ENCODE data around the gene TNFAIP8.
A peak's percentile ranks its signal among the peaks of the same experiment; 100 is the strongest.

The TNFAIP8 gene

DNA sequence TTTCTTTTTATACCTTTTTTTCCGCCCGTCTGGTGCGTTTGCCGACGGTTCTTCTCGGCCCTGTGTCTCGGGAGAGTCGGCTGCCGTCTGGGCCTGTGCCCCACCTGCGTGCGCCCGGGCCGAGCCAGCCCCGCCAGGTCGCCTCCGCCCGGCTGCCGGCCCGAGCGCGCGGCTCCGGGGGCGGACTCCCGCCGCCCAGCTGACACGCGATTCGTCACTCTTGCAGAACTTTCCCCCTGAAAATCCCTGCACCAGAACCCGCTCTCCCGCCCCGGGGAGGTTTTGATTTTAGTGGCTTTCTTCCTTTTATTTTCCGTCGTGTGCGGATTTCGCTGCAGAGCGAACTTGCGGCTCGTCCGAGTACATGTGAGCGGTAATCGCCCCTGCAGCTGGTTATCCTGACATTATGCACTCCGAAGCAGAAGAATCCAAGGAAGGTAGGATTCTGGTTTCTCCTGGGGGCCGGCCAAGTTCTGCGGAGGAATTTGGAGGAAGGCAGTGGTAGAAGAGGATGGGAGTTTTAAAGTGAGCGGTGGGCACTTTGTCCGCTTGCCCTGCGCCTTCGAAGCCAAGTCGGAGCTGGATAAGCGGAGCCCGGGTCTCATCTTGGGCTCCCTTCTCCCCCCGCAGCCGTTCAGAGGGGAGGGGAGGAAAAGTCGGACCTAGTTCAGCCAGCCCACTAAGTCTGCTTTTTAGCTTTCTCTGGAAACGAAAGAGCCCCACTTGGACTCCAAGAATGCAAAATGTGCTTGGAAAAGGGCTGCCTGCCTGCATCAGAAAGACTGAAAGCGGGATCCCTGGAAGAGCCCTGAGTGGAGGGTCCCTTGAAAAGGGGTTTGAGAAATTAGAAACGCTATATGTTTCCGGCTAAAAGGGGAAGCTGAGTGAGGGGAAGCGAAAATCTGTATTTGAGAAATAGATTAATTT, at the start of gene TNFAIP8:
TNFAIP8 (plus strand) TSS at position 335 of the 927 bp plus-strand sequence; CDS start at position 407, 72 bp downstream.
- DNase-seq (ENCODE audit: low read depth in 3 of 3): peak; percentile 72

DNA sequence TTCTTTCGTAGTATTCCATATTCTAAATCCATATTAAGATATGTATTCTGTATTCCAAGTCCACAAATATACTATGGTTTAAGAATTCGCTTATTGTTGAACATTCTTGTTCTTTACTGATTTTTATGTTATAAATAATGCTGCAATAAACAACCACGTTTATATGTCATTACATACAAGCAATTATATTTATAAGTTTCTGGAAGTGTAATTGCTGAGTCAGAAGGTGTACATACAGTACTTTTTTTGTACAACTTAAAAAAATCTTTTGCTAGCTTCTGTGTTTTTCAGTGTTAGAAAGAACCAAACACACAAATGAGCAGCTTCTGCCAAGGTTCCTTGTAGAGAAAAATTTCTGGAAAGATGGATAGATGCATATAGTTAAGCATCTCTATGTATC, 48.6 kb upstream of the TNFAIP8 start:
- no peak for DNase-seq (ENCODE audit: low read depth in 3 of 3)

DNA sequence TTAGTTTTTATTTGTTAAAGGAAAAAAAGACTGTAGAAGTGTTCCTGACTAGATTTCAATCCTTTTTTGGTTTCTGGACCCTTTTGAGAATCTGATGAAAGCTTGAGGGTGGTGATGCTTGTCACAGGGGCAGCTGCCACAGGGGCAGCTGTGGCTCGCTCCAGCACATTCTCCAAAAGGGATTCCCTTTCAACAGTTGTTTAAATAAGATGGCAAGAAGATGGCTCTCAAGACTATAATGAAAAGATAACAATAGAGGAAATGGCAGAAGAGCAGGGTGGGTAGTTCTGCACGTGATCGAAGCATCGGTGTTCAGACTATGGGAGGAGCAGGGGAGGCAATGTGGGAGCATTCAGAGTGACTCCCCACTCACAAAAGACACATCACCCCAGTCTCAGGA, 46.5 kb upstream of the TNFAIP8 start:
- no peak for DNase-seq (ENCODE audit: low read depth in 3 of 3)

DNA sequence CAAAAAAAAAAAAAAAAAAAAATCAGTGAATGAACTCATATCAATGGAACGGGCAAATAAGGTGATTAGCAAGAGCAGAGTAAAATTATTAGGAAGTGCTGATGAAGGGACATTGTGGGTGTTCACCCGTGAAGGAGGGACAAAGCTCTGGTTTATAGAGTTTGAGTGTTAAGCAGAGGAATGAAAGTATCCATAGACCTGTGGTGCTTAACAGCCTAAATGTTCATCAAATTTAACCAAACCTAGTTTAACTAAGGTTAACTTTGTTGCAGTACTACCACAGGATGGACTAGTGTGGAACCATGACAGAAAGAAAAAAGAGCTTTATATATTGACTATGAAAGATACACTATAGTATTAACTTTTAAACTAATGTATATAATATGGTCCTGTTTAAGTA, 44.1 kb upstream of the TNFAIP8 start:
- DNase-seq (ENCODE audit: low read depth in 3 of 3): no peak

DNA sequence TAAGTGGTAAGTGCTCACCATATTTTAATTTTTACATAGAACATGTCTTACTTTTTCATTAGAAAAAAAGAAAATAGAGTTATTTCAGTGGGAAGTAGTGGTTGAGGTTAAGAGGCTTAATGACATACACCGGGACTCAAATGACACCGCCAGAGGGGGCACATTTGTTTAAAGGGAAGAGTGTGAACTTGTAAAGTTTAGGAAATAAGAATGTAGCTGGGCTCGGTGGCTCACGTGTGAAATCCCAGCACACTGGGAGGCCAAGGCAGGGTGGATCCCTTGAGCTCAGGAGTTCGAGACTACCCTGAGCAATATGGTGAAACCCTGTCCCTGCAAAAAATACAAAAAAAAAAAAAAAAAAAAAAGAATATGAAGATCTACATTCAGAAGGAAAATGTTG, 43.4 kb upstream of the TNFAIP8 start:
- no peak for DNase-seq (ENCODE audit: low read depth in 3 of 3)

DNA sequence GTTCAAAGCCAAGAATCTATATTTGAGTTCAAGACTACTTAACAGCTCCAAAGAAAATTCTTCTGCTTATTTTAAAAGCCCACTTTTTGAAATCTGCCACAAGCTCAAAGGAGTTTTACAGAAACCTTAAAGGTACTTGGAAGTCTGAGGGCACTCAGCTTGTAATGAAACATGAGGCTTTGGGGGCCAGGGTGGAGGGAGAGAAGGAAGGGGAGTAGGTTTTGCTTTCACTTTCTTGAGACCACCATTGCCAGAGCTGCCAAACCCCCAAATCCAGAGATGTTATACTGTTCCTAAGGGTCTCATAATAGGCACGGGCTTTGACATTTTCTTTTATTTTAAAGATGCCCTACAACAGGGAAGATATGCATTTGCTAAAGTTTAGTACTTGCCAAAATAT, 42.6 kb upstream of the TNFAIP8 start:
- no peak for DNase-seq (ENCODE audit: low read depth in 3 of 3)

DNA sequence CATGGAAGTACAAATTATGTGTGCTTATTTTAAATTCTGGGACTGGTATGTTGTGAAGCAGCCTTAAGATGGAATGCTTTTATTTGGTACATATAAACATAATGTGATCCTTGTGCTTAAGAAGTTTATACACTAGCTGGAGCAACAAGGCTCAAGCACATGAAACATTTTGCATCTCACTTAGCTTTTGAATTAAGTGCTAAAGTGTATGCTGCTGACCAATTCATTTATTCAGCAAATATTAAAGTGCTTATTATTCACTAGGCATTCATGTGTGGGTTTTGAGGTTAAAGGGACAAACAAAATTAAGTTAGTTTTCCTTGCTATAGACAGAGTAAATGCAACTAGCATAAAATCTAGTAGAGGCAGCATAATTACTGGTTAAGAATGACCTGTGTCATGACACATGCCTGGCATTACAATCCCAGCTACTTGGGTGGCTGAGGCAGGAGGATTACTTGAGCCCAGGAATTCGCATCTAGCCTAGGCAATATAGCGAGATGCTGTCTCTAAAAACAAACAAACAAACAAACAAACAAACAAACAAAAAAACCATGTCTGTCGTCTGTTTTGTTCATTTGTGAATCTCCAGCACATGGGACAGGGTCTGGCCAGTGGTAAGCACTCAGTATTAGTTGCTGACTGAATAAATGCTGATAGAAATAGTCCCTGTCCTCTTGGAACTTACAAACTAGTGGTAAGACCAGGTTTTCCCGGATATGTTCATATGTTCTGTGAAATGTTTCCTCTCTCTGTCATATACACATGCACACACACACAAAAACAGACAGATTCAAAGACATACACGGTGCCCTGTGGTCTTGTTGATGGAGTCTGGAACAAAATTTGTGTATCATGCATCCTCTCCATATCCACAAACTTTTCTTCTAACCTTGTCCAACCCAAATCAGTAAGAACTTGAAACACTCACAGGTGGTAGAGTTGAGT, 41.9 kb upstream of the TNFAIP8 start:
- no peak for DNase-seq (ENCODE audit: low read depth in 3 of 3)

DNA sequence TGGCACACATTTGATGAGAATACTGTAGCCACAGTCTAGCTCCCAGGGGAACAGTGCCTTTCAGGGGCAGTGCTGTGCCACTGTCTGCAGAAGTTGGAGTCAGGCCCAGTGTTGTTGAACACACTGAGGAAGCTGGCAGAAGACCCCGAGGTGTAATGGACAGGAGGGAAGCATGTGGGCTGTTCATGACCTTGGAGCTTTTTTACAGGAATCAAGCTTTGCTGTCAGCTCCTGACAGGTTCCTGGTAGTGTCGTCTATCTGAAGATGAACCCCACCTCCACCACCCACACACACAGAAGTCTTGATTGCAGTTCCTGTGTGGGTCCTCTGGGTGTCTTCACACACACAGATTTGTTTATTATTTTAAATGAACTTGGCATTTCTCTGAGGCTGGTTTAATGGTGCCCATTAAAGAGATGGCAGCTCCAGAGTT, 40.3 kb upstream of the TNFAIP8 start:
- DNase-seq (ENCODE audit: low read depth in 3 of 3): peak in 2 of 3 donors; percentile 49 to 53

DNA sequence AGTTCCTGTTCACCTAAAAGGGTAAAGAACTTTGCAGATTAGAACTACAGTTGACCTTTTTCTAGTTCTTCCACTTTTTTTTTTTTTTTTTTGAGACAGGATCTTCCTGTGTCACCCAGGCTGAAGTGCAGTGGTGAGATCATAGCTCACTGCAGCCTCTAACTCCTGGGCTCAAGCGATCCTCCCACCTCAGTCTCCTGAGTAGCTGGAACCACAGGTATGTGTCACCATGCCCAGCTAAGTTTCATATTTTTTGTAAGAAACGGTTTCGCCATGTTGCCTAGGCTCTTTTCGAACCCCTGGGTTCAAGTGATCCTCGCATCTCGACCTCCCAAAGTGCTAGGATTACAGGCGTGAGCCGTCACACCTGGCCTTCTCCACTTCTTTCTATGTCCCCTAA, 39.7 kb upstream of the TNFAIP8 start:
- no peak for DNase-seq (ENCODE audit: low read depth in 3 of 3)

DNA sequence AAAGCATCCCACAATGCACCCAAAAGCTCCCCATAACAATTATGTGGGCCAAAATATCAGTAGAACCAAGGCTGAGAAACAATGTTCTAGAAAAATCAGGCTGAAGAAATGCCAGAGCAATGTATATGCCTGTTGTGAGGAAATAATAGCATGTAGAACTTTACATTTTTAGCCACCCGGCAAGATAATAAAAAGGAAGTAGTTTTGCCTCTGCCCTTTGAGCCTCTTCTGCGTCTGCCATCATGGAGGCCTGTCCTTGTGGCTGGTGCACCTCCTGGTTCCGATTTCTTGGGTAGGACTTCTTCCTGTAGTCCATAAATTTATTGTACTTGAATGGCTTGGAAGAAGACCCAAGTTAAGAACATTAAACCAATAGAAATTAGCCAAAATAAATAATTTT, 38.9 kb upstream of the TNFAIP8 start:
- no peak for DNase-seq (ENCODE audit: low read depth in 3 of 3)

DNA sequence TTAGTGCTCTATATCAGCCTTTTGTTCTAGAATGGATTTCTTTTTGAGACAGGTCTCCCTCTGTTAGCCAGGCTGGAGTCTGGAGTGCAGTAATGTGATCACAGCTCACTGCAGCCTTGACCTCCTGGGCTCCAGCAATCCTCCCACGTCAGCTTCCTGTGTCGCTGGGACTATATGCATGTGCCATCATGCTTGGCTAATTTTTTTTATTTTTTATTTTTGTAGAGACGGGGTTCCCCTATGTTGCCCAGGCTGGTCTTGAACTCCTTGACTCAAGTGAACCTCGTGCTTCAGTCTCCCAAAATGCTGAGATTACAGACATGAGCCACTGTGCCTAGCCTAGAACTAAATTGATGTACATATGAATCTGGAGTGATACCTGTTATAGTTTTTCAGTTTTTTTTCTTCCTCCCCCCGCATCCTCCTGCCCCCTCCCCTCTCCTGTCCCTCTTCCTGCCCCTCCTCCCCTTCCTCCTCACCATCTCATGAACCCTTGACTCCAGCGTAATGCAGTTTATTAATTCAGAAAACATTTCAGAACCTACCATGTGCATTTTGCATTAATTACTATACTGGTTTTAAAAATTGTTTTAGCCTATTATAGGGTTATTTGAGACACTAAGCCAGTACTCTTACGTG, 37.4 kb upstream of the TNFAIP8 start:
- DNase-seq (ENCODE audit: low read depth in 3 of 3): no peak

DNA sequence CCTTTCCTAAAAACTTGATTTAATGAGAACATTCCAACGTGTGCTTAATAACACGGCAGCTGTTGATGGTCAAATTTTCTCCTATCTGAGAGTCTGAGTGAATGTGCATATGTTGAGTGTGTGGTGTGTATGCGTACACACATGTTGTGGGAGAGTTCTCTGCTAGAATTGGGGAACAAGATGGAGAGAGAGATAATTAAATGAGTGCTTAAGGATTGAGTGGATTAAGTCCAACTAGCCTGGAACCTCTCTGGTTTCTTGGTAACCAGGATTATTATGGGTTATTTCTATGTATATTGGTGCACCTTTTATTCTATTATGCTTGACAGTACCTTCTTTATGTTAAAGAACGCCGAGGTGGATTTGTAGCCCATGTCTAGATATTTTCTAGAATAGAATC, 36.4 kb upstream of the TNFAIP8 start:
- no peak for DNase-seq (ENCODE audit: low read depth in 3 of 3)

DNA sequence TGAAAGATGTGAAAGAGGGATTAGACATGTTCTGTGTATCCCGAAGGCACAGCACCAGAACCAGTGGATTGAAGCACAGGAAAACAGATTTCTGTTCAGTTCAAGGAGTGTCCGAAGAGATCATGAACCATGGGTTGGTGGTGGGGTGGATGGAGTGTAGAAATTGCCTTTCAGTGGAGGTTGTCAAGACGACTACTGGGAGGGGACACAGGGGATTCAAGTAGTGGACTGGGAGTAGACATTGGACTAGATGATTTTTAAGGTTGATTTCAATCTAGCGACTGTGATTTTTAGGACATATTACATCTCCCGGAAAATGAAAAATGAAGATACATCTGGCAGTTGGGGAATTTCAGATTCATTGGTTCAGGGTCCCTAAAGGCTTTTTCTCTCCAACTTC, 35.9 kb upstream of the TNFAIP8 start:
- no peak for DNase-seq (ENCODE audit: low read depth in 3 of 3)

DNA sequence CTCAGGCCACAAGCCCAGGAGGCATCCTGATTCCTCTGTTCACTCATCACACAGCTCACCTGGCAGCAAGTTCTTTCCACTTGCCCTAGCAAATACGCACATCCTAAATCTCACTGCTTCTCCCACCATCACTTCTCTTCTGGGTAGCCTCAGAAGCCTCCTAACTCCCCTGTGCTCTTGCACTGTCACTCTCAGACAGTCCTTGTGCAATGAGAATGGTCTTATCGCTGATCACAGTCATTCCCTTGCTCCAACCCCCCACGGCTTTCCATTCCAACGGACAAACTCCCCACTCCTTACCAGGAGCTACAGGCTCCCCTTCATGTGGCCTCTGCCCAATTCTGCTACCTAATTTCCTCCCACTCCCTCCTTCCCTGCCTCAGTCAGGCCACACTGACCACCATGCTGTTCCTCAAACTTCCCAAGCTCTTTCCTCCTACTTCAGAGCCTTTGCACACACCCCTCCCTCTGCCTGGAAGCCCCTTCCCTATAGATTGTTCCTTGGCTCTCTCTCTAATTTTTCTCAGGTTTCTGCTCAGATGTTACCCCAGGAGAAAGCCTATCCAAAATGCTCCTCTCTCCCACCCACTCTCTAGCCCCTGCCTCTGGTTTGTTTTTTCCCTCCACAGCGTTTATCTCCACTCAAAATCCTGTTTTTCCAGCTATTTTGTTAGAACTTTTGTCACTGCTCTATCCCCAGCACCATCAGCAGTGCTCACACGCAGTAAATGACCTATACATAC, 34.1 kb upstream of the TNFAIP8 start:
- DNase-seq (ENCODE audit: low read depth in 3 of 3): no peak

DNA sequence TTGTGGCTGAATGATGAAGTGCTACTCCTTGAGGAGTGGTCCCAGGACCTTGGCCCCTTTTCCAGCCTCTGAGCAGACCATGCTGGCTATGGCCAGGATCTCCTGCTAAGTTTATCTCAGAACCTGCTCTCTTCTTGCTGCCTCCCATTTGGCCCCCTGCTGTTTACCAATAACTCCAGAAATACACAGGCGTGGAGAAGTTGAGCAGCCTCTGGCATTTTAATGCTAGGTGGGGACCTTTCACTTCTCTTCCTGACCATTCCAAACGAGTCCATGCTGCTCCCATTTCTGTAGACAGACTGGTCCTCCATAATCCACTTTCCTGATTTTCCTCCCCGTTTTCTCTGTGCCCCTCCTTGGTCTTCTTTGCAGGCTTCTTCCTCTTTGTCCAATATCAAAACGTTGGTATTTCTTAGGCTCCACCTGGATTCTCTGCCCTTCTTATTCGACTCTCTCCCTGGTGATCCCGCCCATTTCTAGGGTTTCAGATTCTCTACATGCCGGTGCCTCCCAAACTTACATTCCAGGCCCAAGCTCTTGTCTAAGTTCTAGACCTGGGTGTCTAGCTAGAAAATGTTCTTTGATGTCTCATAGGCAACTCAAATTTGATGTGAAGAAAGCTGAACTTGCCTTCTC, 33.4 kb upstream of the TNFAIP8 start:
- DNase-seq (ENCODE audit: low read depth in 3 of 3): no peak

DNA sequence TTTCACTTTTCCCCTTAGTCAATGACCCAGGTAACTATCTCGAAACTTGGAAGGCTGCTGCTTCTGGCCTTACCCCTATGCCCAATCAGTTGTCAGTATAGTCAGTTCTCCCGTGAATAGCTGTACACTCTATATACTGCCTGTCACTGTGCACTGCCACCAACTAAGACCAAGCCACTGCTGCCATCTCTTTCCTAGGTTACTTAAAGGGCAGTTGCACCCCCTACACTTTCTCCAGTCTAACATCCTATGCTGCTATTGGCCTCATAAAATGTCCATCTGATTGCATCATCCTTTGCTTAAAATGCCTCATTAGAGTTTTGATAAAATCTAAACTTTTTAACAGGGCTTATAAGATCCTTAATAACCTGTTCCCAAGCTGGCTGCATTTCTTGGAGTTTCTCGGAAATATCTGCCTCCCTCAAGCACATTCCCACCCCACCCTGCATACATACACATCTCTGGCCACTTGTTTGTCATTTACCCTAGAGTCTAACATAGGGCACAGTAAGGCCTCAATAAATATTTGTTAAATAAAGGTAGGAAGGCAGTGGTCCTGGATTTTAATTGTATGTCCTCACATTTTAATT, 32.8 kb upstream of the TNFAIP8 start:
- DNase-seq (ENCODE audit: low read depth in 3 of 3): no peak

DNA sequence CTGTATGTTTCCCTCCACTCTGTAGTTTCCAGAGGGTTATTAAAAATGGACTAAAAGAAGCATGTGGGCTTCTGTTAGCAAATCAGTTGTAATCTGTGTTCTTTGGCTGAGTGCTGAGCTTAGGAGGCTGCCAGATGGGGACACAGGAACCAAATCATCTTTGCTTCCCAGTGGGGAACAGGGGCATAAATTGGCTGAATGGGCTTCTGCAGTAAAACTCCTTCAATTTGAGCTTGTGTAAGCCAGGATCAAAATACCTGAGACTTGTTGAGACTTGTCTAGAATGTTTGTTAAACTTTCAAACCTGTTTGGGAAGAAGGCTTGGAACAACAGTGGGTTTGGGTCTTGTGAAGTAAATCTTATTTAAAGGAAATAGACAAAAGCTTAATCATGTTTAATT, 32.2 kb upstream of the TNFAIP8 start:
- no peak for DNase-seq (ENCODE audit: low read depth in 3 of 3)

DNA sequence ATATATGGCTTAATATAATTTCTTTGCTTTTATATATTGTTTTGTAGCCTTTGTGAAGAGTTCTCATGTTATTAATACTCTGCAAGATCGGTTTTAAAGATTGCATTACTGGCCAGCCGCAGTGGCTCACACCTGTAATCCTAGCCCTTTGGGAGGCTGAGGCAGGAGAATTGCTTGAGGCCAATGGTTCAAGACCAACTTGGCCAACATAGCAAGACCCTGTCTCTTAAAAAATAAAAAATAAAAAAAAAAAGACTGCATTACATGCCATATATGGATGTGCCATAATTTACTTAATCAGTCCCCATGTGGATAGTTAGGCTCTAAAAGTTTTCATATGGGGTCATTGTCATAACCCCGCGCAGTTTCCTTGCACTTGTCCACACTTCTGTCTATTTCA, 31.0 kb upstream of the TNFAIP8 start:
- DNase-seq (ENCODE audit: low read depth in 3 of 3): no peak

DNA sequence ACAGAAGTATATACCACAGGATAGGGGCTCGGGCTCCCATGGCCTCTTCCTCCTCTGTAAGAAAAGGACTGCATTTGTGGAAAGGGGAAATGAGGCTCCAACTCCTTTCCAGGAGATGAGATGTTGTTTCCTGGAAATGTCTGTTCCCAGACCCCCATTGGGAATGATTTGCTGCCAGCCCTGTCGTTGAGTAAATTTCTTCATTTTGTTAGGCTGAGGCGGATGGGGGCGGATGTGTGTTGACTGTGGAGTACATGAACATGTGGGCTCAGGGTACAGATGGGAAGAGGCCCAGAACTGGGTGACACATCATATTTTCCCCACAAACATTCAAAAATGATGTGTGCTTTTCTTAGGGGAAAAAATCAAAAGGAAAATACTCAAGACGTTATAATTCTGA, 28.8 kb upstream of the TNFAIP8 start:
- peak in 1 of 3 donors; percentile 58 for DNase-seq (ENCODE audit: low read depth in 3 of 3)

Data from stimulated activated CD4-positive, alpha-beta T cell treated with anti-CD3 and anti-CD28 coated beads, TNF-alpha, amount 100 ng/mL, for 48 hours (primary cell).